ENCODE results near the gene HSD11B1.

Gene HSD11B1

GRCh38 chr1:209755926-209756614, 51.4 kb downstream of the HSD11B1 start, which contains the start of gene TRAF3IP3:
TRAF3IP3 (plus strand) TSS chr1:209756053; CDS start chr1:209760040, 3,987 bp downstream.
- no peak for DNase-seq (ENCODE audit: low read depth)

GRCh38 chr1:209756615-209757445, 52.2 kb downstream of the HSD11B1 start:
- no peak for DNase-seq (ENCODE audit: low read depth)

GRCh38 chr1:209758400-209758799, 53.8 kb downstream of the HSD11B1 start:
- no peak for DNase-seq (ENCODE audit: low read depth)

- DNase-seq (ENCODE audit: low read depth), result no peak
These were observed 55.2 kb downstream of the HSD11B1 start for GRCh38 chr1:209759829-209760359.

DNA sequence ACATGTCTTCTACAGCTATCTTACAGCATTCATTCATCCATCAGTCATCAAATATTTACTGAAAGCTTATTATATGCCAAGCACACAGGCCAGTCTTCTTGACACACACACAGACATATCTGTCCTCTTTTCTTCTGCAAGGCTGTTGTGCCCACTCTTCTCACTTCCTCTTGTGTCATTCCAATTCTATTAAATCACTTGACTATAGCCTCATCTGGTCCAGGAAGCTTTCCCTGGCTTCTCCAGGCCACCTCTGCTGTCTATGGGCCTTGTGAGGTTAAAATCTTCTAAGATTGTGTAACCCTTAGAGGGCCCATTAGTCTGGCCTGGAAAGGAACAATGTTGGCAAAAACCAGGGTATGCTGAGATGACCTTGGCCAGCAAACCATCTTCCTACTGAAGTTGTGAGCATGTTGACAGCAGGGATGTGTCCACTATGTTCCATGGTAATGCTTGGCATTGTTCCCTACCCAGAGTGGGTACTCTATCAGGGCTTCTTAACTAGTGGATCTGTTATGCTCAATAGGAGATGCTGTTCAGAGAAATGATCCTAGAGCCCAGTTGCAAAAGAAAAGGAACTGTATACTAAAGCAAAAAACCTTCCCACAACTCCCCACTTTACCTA, 56.5 kb downstream of the HSD11B1 start:
- DNase-seq (ENCODE audit: low read depth), result no peak

- DNase-seq (ENCODE audit: low read depth), result no peak
These were observed 61.4 kb downstream of the HSD11B1 start for GRCh38 chr1:209766051-209766450.

GRCh38 chr1:209767096-209767495, 62.5 kb downstream of the HSD11B1 start:
- DNase-seq (ENCODE audit: low read depth), result no peak

DNA sequence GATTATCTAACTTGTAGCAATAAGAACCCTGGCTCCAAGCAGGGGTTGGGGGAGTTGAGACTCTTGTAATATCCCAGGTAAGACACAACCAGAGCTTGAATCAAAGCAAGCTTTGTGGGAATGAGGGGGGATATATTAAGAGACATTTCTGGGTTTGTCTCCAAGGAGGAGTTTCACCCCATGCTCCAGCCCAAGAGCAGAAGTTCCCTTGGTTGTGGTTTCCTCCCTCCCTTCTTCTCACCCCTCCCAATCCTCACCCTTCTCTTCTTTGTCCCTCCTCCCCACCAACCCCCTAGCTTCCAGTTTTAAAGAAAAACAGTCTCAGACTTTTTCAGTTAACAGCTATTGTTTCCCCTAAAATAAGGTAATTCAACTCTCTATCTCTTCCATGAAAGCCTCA, 63.1 kb downstream of the HSD11B1 start:
- no peak for DNase-seq (ENCODE audit: low read depth)

GRCh38 chr1:209768354-209768774, 63.7 kb downstream of the HSD11B1 start:
- DNase-seq (ENCODE audit: low read depth), result no peak

GRCh38 chr1:209769171-209769904, 64.7 kb downstream of the HSD11B1 start:
- DNase-seq (ENCODE audit: low read depth), result peak; percentile 72

- no peak for DNase-seq (ENCODE audit: low read depth)
These were observed 65.3 kb downstream of the HSD11B1 start for GRCh38 chr1:209769971-209770370.

GRCh38 chr1:209770636-209771415, 66.2 kb downstream of the HSD11B1 start:
- no peak for DNase-seq (ENCODE audit: low read depth)

GRCh38 chr1:209772126-209772525, 67.5 kb downstream of the HSD11B1 start:
- DNase-seq (ENCODE audit: low read depth), result no peak

DNA sequence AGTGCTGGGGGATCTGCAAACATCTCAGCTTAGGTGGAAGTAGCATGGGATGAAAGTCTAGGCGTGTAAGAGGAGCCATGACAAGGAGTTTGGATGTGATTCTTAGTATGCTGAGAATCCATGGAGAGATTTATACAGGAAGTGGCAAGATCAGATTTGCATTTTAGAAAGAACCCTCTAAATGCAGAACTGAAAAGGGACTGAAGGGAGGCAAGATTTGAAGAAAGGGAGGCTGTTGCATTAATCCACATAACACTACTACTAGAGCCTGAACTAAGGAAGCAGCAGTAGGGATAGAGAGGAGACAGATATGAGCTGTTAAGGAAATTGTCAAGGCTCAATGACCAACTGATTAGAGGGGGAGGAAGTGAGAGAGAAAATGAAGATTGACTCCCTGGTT, 69.9 kb downstream of the HSD11B1 start:
- DNase-seq (ENCODE audit: low read depth), result no peak

GRCh38 chr1:209775678-209776077, 71.0 kb downstream of the HSD11B1 start:
- DNase-seq (ENCODE audit: low read depth), result no peak

DNA sequence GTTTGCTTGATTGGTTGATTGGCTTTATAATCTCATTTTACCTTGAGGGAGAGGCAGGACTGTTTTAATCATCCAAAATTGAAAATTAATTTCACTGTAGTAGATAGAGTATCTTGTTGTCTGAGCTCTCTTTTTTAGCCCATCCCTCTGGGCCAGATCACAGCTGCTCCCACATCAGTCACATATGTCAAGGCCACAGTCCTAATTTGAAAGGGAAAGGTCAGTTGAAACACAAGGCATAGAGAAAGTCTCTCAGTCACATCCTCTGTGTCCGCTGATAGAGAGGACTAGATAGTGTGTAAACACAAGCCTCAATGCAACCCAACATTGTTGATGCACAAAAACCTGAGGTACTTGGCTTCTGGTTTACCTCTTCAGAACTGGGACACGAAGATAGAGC, 72.9 kb downstream of the HSD11B1 start:
- DNase-seq (ENCODE audit: low read depth), result no peak

- DNase-seq (ENCODE audit: low read depth), result no peak
These were observed 73.5 kb downstream of the HSD11B1 start for GRCh38 chr1:209778102-209778501.

DNA sequence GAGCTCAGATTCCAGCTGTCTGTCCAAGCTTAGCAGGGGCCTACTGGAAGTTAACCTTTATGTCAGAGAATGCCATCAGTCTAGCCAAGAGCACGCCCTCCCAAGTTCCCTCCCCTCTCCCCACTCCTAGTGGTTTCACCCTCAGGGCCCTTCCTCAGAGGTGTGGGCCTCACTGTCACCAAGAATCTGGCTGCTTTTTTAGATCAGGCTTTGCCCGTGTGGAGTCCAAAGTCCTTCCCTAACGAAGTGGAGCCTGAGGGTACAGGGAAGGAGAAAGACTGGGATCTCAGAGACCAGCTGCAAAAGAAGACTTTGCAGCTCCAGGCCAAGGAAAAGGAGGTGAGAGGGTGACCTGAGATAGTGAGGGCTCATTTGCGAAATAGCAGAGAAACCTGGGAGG, 75.6 kb downstream of the HSD11B1 start:
- DNase-seq (ENCODE audit: low read depth), result no peak

- no peak for DNase-seq (ENCODE audit: low read depth)
These were observed 78.7 kb downstream of the HSD11B1 start for GRCh38 chr1:209783386-209783785.
